HepG2 (cell line): Measurements from ENCODE around the gene WNT7A. TPM values are rescaled to one million over a fixed set of nuclear protein-coding genes. Genes with fewer than 3 reads are reported as not detected.

ENCODE experiments used
- ATAC-seq: fragments of 200-7000 bp; cut with Tn5 transposase; 3 replicates; pipeline ENCODE4 v1.9.1; 2020; ENCODE audit warnings: mild to moderate bottlenecking, moderate library complexity
- BruUV-seq: library from RNA; stranded (reverse); fragments of 400-500 nt; replicated peaks from 2 replicates; lab custom pipeline; 2021; lab: Mats Ljungman, UMichigan
- CTCF ChIA-PET: fragments of 300-600 bp; formaldehyde crosslinking; extraction: SDS; loops from one replicate; lab custom pipeline; 2021; ENCODE audit warnings: low total read pairs, inconsistent platforms, low intra/inter-chr PET ratio; lab: Yijun Ruan, JAX
- POLR2A ChIA-PET: fragments of 350-600 bp; sonication (Branson Sonifier 250); formaldehyde crosslinking; loops from one replicate; lab custom pipeline; 2020; ENCODE audit warnings: antibody characterized with exemption, inconsistent platforms; lab: Yijun Ruan, JAX
- DNase-seq: peaks from one replicate; pipeline ENCODE4 v3.0.0-alpha.2; 2015; ENCODE audit warnings: low spot score
- FAIRE-seq: peaks from 3 replicates; lab custom pipeline; 2011; peaks lifted over from hg19 to GRCh38; lab: Jason Lieb, UNC
- H2AFZ ChIP-seq: one replicate; pipeline ENCODE4 v1.6.1; 2011; ENCODE audit warnings: low read length, inconsistent platforms
- H3K27ac ChIP-seq: fragments of 300-600 bp; 3 replicates; pipeline ENCODE4 v1.8.0; 2011; ENCODE audit warnings: mixed run types, mild to moderate bottlenecking, mixed read lengths, low read length, inconsistent platforms; ENCODE audit not compliant: insufficient read depth; ENCODE audit errors: extremely low read length
- H3K27me3 ChIP-seq, 2 experiments: fragments of 200-600 bp in 1 of 2; 2 replicates in 1 of 2; 3 replicates in 1 of 2; pipeline versions ENCODE4 v1.6.0 to v1.8.0; 2011; ENCODE audit warnings: low read length in 2 of 2, mild to moderate bottlenecking in 2 of 2, moderate library complexity in 2 of 2, inconsistent platforms in 1 of 2; ENCODE audit not compliant: insufficient read depth in 2 of 2, control insufficient read depth in 1 of 2
- H3K36me3 ChIP-seq, 2 experiments: fragments of 200-600 bp in 1 of 2; replicated peaks in 1 of 2; 2 replicates in 1 of 2; 3 replicates in 1 of 2; pipeline versions ENCODE4 v1.5.1 to v1.8.0; 2011; ENCODE audit warnings: low read length in 2 of 2, inconsistent platforms in 1 of 2; ENCODE audit not compliant: insufficient read depth in 2 of 2, control insufficient read depth in 1 of 2
- H3K4me1 ChIP-seq: 2 replicates; pipeline ENCODE4 v1.5.1; 2012; ENCODE audit warnings: low read length, inconsistent platforms; ENCODE audit not compliant: insufficient read depth
- H3K4me2 ChIP-seq: 2 replicates; pipeline ENCODE4 v1.6.0; 2011; ENCODE audit warnings: low read depth, low read length, inconsistent platforms
- H3K4me3 ChIP-seq, 3 experiments: fragments of 200-600 bp in 1 of 3; sonication (generic), shearing (Covaris generic) in 1 of 3; replicated peaks in 1 of 3; 2 replicates each; pipeline ENCODE4 v1.5.1; 2011 to 2016; ENCODE audit warnings: low read length in 3 of 3, inconsistent platforms in 2 of 3, low read depth in 2 of 3, mild to moderate bottlenecking in 2 of 3, control low read depth in 1 of 3, mixed read lengths in 1 of 3; ENCODE audit not compliant: insufficient read depth in 1 of 3
- H3K79me2 ChIP-seq: one replicate; pipeline ENCODE4 v1.6.1; 2011; ENCODE audit warnings: low read length, inconsistent platforms; ENCODE audit not compliant: insufficient read depth
- H3K9ac ChIP-seq: 2 replicates; pipeline ENCODE4 v1.6.0; 2011; ENCODE audit warnings: mild to moderate bottlenecking, low read depth, low read length, inconsistent platforms; ENCODE audit not compliant: insufficient read depth
- H3K9me3 ChIP-seq: 2 replicates; pipeline ENCODE4 v1.5.1; 2012; ENCODE audit warnings: mild to moderate bottlenecking, low read length
- H4K20me1 ChIP-seq: 2 replicates; pipeline ENCODE4 v1.6.0; 2011; ENCODE audit warnings: inconsistent platforms, mild to moderate bottlenecking, low read length, moderate library complexity; ENCODE audit not compliant: insufficient read depth
- CBFB ChIP-seq: sonication (generic); formaldehyde crosslinking; IDR thresholded peaks from 2 replicates; pipeline ENCODE4 v1.4.0; 2020; ENCODE audit warnings: missing genetic modification reagents
- ISL2 ChIP-seq: sonication (generic); formaldehyde crosslinking; IDR thresholded peaks from 2 replicates; pipeline ENCODE4 v1.5.0; 2020; ENCODE audit warnings: missing genetic modification reagents
- SOX6 ChIP-seq, 2 experiments: fragments of 450-650 bp in 1 of 2; sonication (generic) in 1 of 2; formaldehyde crosslinking in 1 of 2; IDR thresholded peaks; 2 replicates each; pipeline versions ENCODE4 v1.4.0 to v1.6.1; 2017 to 2020; ENCODE audit warnings: antibody characterized with exemption in 1 of 2, mild to moderate bottlenecking in 1 of 2, missing genetic modification reagents in 1 of 2
- SSRP1 ChIP-seq: IDR thresholded peaks from 2 replicates; pipeline ENCODE4 v1.6.1; 2016; ENCODE audit warnings: control low read depth
- ZBTB14 ChIP-seq: sonication (generic); formaldehyde crosslinking; IDR thresholded peaks from 2 replicates; pipeline ENCODE4 v1.4.0; 2020; ENCODE audit warnings: missing genetic modification reagents
- ZNF543 ChIP-seq: sonication (generic); formaldehyde crosslinking; IDR thresholded peaks from 2 replicates; pipeline ENCODE4 v1.4.0; 2020; ENCODE audit warnings: mild to moderate bottlenecking, missing genetic modification reagents
- WGBS: methylation state at CpG from one replicate; pipeline ENCODE4 v1.1.6; 2017; ENCODE audit warnings: low lambda C conversion rate; 5-methylcytosine and 5-hydroxymethylcytosine counted together
- in situ Hi-C: cut with HindIII; loops from 2 replicates; pipeline ENCODE4 v1.10.0; 2017; ENCODE audit warnings: low pct_unique_long_range_greater_than_20kb; ENCODE audit not compliant: extremely low pct_ligation_motif_present
- intact Hi-C: fragments of 100-400 bp; cut with micrococcal nuclease; formaldehyde crosslinking; loops from one replicate; pipeline ENCODE4 v1.10.0; 2022; ENCODE audit not compliant: unreplicated experiment
- polyA plus RNA-seq, 8 experiments: library from polyadenylated mRNA; depleted of rRNA in 3 of 8; stranded (reverse) in 7 of 8; unstranded in 1 of 8; fragments of >200 nt; fragmentation: Illumina TruSeq in 4 of 8; extraction: Trizol in 4 of 8; gene quantifications; 2 replicates each; pipeline versions ENCODE4 v1.2.1 to v1.2.3, GENCODE V29; 2011 to 2016; ENCODE audit warnings: low read depth in 4 of 8, missing spikeins in 1 of 8, mixed read lengths in 1 of 8; ENCODE audit not compliant: insufficient read depth in 1 of 8
- total RNA-seq, 5 experiments: library from RNA; depleted of rRNA; stranded (reverse); fragments of >200 nt; fragmentation: Illumina TruSeq; extraction: Trizol; gene quantifications; 2 replicates each; pipeline ENCODE4 v1.2.3, GENCODE V29; 2016; ENCODE audit warnings: low read depth in 1 of 5
- TF ChIP-seq, protein P1 (sequence below): sonication (generic); formaldehyde crosslinking; IDR thresholded peaks from 2 replicates; pipeline ENCODE4 v1.4.0; 2020; ENCODE audit warnings: missing genetic modification reagents

The WNT7A gene
- total and polyA plus RNA-seq, 2 of the 13 experiments (the other 11 are each of a cell fraction or from before 2014, with no cell fraction given) = not detected

- Histone ChIP-seq H3K79me2 (no peaks in the 10 kb centered on the region), H4K20me1 (peaks cover 3% of the 10 kb centered on the region; the same call in 1 of the 2 replicates), H3K27ac (no peak overlapping the region), H3K4me2 (no peak overlapping the region), H3K9ac (no peak overlapping the region), H3K4me3 (no peak overlapping the region), H3K4me1 (no peaks in the 10 kb centered on the region), H2AFZ (no peak overlapping the region), H3K27me3 (peaks cover 4 to 50% of the 10 kb centered on the region in 2 experiments), H3K36me3 (no peaks in the 10 kb centered on the region), H3K9me3 (no peaks in the 10 kb centered on the region)
- no peak for DNase-seq
- no TSS peak for BruUV-seq
- ChIA-PET CTCF (no interaction called here), POLR2A (no interaction called here)
- no peak for ATAC-seq
- 0% methylated on average over 2 of the region's 2 CpGs for WGBS
- no peak for FAIRE-seq
- intact Hi-C loops = no loop called here
- in situ Hi-C loops = no loop called here
- TF ChIP-seq CBFB (CRISPR knock-in tag) = no peak
- TF ChIP-seq SOX6 (IDR thresholded peaks at IDR 0.05) = no peak
- no peak for TF ChIP-seq SOX6 (CRISPR knock-in tag; IDR thresholded peaks at IDR 0.05)
- TF ChIP-seq ZBTB14 (CRISPR knock-in tag) = no peak
- TF ChIP-seq ZNF543 (CRISPR knock-in tag) = no peak
- TF ChIP-seq ISL2 (CRISPR knock-in tag) = no peak
- TF ChIP-seq, protein P1, sequence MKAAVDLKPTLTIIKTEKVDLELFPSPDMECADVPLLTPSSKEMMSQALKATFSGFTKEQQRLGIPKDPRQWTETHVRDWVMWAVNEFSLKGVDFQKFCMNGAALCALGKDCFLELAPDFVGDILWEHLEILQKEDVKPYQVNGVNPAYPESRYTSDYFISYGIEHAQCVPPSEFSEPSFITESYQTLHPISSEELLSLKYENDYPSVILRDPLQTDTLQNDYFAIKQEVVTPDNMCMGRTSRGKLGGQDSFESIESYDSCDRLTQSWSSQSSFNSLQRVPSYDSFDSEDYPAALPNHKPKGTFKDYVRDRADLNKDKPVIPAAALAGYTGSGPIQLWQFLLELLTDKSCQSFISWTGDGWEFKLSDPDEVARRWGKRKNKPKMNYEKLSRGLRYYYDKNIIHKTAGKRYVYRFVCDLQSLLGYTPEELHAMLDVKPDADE (CRISPR knock-in tag) = no peak
- no peak for TF ChIP-seq SSRP1 (CRISPR knock-in tag)
- TF ChIP-seq, all 625 proteins: peak for 0
Measured at GRCh38 chr3:13846238-13846637, 33.6 kb downstream of the WNT7A start.
